Measurements from ENCODE around the gene NCK2. TPM values are rescaled to one million over a fixed set of nuclear protein-coding genes. Genes with fewer than 3 reads are reported as not detected.

The NCK2 gene
- total RNA-seq, 1 experiment from 2014 or later = 21.6 TPM

- Histone ChIP-seq H3K9me3 (ENCODE audit: low read depth, low read length, poor library complexity, severe bottlenecking) (peaks cover 20% of the 10 kb centered on the region), H3K4me1 (ENCODE audit: insufficient read depth, low read length, poor library complexity, severe bottlenecking) (no peaks in the 10 kb centered on the region), H3K27me3 (replicated peaks; ENCODE audit: insufficient read depth, low read depth, low read length, poor library complexity) (no peaks in the 10 kb centered on the region), H3K27ac (ENCODE audit: low read depth, low read length, poor library complexity, severe bottlenecking) (no peak overlapping the region), H3K4me3 (ENCODE audit: low read depth, low read length, poor library complexity, severe bottlenecking) (no peak overlapping the region), H3K36me3 (ENCODE audit: insufficient read depth, low read length, poor library complexity, severe bottlenecking) (no peaks in the 10 kb centered on the region)
- TF ChIP-seq, protein P1, sequence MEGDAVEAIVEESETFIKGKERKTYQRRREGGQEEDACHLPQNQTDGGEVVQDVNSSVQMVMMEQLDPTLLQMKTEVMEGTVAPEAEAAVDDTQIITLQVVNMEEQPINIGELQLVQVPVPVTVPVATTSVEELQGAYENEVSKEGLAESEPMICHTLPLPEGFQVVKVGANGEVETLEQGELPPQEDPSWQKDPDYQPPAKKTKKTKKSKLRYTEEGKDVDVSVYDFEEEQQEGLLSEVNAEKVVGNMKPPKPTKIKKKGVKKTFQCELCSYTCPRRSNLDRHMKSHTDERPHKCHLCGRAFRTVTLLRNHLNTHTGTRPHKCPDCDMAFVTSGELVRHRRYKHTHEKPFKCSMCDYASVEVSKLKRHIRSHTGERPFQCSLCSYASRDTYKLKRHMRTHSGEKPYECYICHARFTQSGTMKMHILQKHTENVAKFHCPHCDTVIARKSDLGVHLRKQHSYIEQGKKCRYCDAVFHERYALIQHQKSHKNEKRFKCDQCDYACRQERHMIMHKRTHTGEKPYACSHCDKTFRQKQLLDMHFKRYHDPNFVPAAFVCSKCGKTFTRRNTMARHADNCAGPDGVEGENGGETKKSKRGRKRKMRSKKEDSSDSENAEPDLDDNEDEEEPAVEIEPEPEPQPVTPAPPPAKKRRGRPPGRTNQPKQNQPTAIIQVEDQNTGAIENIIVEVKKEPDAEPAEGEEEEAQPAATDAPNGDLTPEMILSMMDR (conservative IDR thresholded peaks at IDR 0.05; ENCODE audit: low read depth, low read length) = no peak
- TF ChIP-seq EZH2 (IDR thresholded peaks at IDR 0.05; ENCODE audit: borderline replicate concordance, low read depth, low read length, poor library complexity, severe bottlenecking) = no peak
- DNase-seq (ENCODE audit: low spot score) = no peak
- intact Hi-C loops (cut with micrococcal nuclease; ENCODE audit: unreplicated experiment) = no loop called here
- POLR2A ChIA-PET (ENCODE audit: low non-redundant PET) = no interaction called here
- CTCF ChIA-PET = no interaction called here
- BruUV-seq (replicated peaks) = no TSS peak
Observed at GRCh38 chr2:105834931-105835330, 90.2 kb downstream of the NCK2 start.

GRCh38 chr2:105836341-105836740, 91.6 kb downstream of the NCK2 start:
- POLR2A ChIA-PET (ENCODE audit: low non-redundant PET) = no interaction called here
- TF ChIP-seq, protein P1 (conservative IDR thresholded peaks at IDR 0.05; ENCODE audit: low read depth, low read length) = no peak
- no peak for TF ChIP-seq EZH2 (IDR thresholded peaks at IDR 0.05; ENCODE audit: borderline replicate concordance, low read depth, low read length, poor library complexity, severe bottlenecking)
- intact Hi-C loops (cut with micrococcal nuclease; ENCODE audit: unreplicated experiment) = no loop called here

GRCh38 chr2:105836840-105837692, 92.4 kb downstream of the NCK2 start:
- no peak for DNase-seq (ENCODE audit: low spot score)
- CTCF ChIA-PET = no interaction called here

More at GRCh38 chr2:105836341-105836740, 91.6 kb downstream of the NCK2 start:
- CTCF ChIA-PET = no interaction called here
- H3K4me1 ChIP-seq (ENCODE audit: insufficient read depth, low read length, poor library complexity, severe bottlenecking) = no peaks in the 10 kb centered on the region
- no peak overlapping the region for H3K27ac ChIP-seq (ENCODE audit: low read depth, low read length, poor library complexity, severe bottlenecking)
- no TSS peak for BruUV-seq (replicated peaks)
- no peak overlapping the region for H3K4me3 ChIP-seq (ENCODE audit: low read depth, low read length, poor library complexity, severe bottlenecking)
- no peaks in the 10 kb centered on the region for H3K36me3 ChIP-seq (ENCODE audit: insufficient read depth, low read length, poor library complexity, severe bottlenecking)
- no peak for DNase-seq (ENCODE audit: low spot score)
- peaks cover 20% of the 10 kb centered on the region for H3K9me3 ChIP-seq (ENCODE audit: low read depth, low read length, poor library complexity, severe bottlenecking)
- H3K27me3 ChIP-seq (replicated peaks; ENCODE audit: insufficient read depth, low read depth, low read length, poor library complexity) = no peaks in the 10 kb centered on the region

More at GRCh38 chr2:105836840-105837692, 92.4 kb downstream of the NCK2 start:
- POLR2A ChIA-PET (ENCODE audit: low non-redundant PET) = no interaction called here
- no peak for TF ChIP-seq EZH2 (IDR thresholded peaks at IDR 0.05; ENCODE audit: borderline replicate concordance, low read depth, low read length, poor library complexity, severe bottlenecking)
- TF ChIP-seq, protein P1 (conservative IDR thresholded peaks at IDR 0.05; ENCODE audit: low read depth, low read length) = no peak
- Histone ChIP-seq H3K36me3 (ENCODE audit: insufficient read depth, low read length, poor library complexity, severe bottlenecking) (no peaks in the 10 kb centered on the region), H3K9me3 (ENCODE audit: low read depth, low read length, poor library complexity, severe bottlenecking) (peaks cover 14% of the 10 kb centered on the region), H3K27me3 (replicated peaks; ENCODE audit: insufficient read depth, low read depth, low read length, poor library complexity) (no peaks in the 10 kb centered on the region), H3K27ac (ENCODE audit: low read depth, low read length, poor library complexity, severe bottlenecking) (no peak overlapping the region), H3K4me1 (ENCODE audit: insufficient read depth, low read length, poor library complexity, severe bottlenecking) (no peaks in the 10 kb centered on the region), H3K4me3 (ENCODE audit: low read depth, low read length, poor library complexity, severe bottlenecking) (no peak overlapping the region)
- BruUV-seq (replicated peaks) = no TSS peak
- intact Hi-C loops (cut with micrococcal nuclease; ENCODE audit: unreplicated experiment) = no loop called here

Measured in A673 (cell line).